HL-60 (cell line): ENCODE results near the gene ANKFN1.

Experiments used
- GABPA ChIP-seq: IDR thresholded peaks from 2 replicates; pipeline ENCODE4 v1.6.1; 2012; ENCODE audit warnings: low read depth
- POLR2AphosphoS5 ChIP-seq: IDR thresholded peaks from 2 replicates; pipeline ENCODE4 v1.6.1; 2012; ENCODE audit warnings: low read depth
- SPI1 ChIP-seq: IDR thresholded peaks from 2 replicates; pipeline ENCODE4 v1.6.1; 2012; ENCODE audit warnings: low read depth, mild to moderate bottlenecking, borderline replicate concordance
- TF ChIP-seq, protein P1 (sequence below): IDR thresholded peaks from one replicate; pipeline ENCODE4 v1.5.1; 2011; ENCODE audit warnings: low read length, control low read depth, inconsistent platforms; ENCODE audit not compliant: insufficient read depth
- TF ChIP-seq, protein P2 (sequence below): IDR thresholded peaks from 2 replicates; pipeline ENCODE4 v1.6.1; 2012; ENCODE audit warnings: low read depth; ENCODE audit not compliant: insufficient replicate concordance

DNA sequence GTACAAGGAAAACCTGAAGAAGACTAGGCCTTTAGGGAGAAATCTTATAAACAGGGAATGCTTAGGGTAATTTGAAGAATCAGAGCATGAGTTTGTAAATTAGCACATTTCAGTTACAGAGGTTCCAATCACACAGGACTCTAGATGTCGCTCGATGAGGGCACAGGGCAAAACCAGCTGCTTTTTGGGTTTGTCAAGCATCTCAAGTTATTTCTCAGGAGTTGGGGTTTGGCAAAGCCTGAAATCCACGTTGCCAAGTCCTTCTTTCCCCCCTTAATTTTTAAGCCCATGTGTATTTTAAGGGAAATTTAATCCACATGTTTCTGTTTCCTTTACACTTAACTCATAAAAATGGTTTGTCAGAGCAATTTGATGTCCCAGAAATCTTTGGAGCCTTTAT, 146.9 kb downstream of the ANKFN1 start:
- TF ChIP-seq, protein P1, sequence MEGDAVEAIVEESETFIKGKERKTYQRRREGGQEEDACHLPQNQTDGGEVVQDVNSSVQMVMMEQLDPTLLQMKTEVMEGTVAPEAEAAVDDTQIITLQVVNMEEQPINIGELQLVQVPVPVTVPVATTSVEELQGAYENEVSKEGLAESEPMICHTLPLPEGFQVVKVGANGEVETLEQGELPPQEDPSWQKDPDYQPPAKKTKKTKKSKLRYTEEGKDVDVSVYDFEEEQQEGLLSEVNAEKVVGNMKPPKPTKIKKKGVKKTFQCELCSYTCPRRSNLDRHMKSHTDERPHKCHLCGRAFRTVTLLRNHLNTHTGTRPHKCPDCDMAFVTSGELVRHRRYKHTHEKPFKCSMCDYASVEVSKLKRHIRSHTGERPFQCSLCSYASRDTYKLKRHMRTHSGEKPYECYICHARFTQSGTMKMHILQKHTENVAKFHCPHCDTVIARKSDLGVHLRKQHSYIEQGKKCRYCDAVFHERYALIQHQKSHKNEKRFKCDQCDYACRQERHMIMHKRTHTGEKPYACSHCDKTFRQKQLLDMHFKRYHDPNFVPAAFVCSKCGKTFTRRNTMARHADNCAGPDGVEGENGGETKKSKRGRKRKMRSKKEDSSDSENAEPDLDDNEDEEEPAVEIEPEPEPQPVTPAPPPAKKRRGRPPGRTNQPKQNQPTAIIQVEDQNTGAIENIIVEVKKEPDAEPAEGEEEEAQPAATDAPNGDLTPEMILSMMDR = no peak
- TF ChIP-seq, protein P2, sequence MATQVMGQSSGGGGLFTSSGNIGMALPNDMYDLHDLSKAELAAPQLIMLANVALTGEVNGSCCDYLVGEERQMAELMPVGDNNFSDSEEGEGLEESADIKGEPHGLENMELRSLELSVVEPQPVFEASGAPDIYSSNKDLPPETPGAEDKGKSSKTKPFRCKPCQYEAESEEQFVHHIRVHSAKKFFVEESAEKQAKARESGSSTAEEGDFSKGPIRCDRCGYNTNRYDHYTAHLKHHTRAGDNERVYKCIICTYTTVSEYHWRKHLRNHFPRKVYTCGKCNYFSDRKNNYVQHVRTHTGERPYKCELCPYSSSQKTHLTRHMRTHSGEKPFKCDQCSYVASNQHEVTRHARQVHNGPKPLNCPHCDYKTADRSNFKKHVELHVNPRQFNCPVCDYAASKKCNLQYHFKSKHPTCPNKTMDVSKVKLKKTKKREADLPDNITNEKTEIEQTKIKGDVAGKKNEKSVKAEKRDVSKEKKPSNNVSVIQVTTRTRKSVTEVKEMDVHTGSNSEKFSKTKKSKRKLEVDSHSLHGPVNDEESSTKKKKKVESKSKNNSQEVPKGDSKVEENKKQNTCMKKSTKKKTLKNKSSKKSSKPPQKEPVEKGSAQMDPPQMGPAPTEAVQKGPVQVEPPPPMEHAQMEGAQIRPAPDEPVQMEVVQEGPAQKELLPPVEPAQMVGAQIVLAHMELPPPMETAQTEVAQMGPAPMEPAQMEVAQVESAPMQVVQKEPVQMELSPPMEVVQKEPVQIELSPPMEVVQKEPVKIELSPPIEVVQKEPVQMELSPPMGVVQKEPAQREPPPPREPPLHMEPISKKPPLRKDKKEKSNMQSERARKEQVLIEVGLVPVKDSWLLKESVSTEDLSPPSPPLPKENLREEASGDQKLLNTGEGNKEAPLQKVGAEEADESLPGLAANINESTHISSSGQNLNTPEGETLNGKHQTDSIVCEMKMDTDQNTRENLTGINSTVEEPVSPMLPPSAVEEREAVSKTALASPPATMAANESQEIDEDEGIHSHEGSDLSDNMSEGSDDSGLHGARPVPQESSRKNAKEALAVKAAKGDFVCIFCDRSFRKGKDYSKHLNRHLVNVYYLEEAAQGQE = no peak
- TF ChIP-seq POLR2AphosphoS5 (no peak), SPI1 (no peak), GABPA (no peak)
